Measurements from ENCODE around the gene OBSCN.

Gene OBSCN

DNA sequence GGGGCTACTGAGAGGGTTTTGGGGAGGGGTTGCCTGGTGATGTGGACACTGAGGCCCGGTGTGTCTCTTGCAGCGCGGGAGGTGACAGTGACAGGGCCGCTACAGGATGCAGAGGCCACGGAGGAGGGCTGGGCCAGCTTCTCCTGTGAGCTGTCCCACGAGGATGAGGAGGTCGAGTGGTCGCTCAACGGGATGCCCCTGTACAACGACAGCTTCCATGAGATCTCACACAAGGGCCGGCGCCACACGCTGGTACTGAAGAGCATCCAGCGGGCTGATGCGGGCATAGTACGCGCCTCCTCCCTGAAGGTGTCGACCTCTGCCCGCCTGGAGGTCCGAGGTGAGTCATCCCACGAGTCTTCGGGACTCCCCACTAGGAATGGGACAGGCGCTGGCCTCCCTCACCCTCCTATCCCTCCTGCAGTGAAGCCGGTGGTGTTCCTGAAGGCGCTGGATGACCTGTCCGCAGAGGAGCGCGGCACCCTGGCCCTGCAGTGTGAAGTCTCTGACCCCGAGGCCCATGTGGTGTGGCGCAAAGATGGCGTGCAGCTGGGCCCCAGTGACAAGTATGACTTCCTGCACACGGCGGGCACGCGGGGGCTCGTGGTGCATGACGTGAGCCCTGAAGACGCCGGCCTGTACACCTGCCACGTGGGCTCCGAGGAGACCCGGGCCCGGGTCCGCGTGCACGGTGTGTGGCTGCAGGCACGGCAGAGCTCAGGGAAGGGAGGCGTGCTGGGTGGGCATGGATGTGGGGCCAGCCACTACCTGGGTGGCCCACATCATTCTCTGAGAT is 72.5 kb downstream of the OBSCN start:
- H3K36me3 ChIP-seq (ENCODE audit: insufficient read depth, low read length) = no peaks in the 10 kb centered on the region
- no peak overlapping the region for H3K9ac ChIP-seq (ENCODE audit: low read depth, low read length)
- no peaks in the 10 kb centered on the region for H3K9me3 ChIP-seq (ENCODE audit: control insufficient read depth, insufficient read depth, low read length)
- no peaks in the 10 kb centered on the region for H3K4me1 ChIP-seq (ENCODE audit: insufficient read depth, low read length)

GRCh38 chr1:228280961-228281591 is 73.2 kb downstream of the OBSCN start:
- no peaks in the 10 kb centered on the region for H3K9me3 ChIP-seq (ENCODE audit: control insufficient read depth, insufficient read depth, low read length)
- no peaks in the 10 kb centered on the region for H3K4me1 ChIP-seq (ENCODE audit: insufficient read depth, low read length)
- H3K9ac ChIP-seq (ENCODE audit: low read depth, low read length) = no peak overlapping the region
- H3K36me3 ChIP-seq (ENCODE audit: insufficient read depth, low read length) = no peaks in the 10 kb centered on the region

- Histone ChIP-seq H3K9me3 (ENCODE audit: control insufficient read depth, insufficient read depth, low read length) (no peaks in the 10 kb centered on the region), H3K36me3 (ENCODE audit: insufficient read depth, low read length) (no peaks in the 10 kb centered on the region), H3K9ac (ENCODE audit: low read depth, low read length) (no peak overlapping the region), H3K4me1 (ENCODE audit: insufficient read depth, low read length) (no peaks in the 10 kb centered on the region)
Measured at GRCh38 chr1:228281631-228282328, 73.9 kb downstream of the OBSCN start.

- no peaks in the 10 kb centered on the region for H3K36me3 ChIP-seq (ENCODE audit: insufficient read depth, low read length)
- no peaks in the 10 kb centered on the region for H3K9me3 ChIP-seq (ENCODE audit: control insufficient read depth, insufficient read depth, low read length)
- no peak overlapping the region for H3K9ac ChIP-seq (ENCODE audit: low read depth, low read length)
- H3K4me1 ChIP-seq (ENCODE audit: insufficient read depth, low read length) = no peaks in the 10 kb centered on the region
Measured at GRCh38 chr1:228282329-228283042, 74.6 kb downstream of the OBSCN start.

- H3K9ac ChIP-seq (ENCODE audit: low read depth, low read length) = no peak overlapping the region
- H3K4me1 ChIP-seq (ENCODE audit: insufficient read depth, low read length) = no peaks in the 10 kb centered on the region
- H3K36me3 ChIP-seq (ENCODE audit: insufficient read depth, low read length) = no peaks in the 10 kb centered on the region
- H3K9me3 ChIP-seq (ENCODE audit: control insufficient read depth, insufficient read depth, low read length) = no peaks in the 10 kb centered on the region
Measured at GRCh38 chr1:228283043-228283371, 75.2 kb downstream of the OBSCN start.

DNA sequence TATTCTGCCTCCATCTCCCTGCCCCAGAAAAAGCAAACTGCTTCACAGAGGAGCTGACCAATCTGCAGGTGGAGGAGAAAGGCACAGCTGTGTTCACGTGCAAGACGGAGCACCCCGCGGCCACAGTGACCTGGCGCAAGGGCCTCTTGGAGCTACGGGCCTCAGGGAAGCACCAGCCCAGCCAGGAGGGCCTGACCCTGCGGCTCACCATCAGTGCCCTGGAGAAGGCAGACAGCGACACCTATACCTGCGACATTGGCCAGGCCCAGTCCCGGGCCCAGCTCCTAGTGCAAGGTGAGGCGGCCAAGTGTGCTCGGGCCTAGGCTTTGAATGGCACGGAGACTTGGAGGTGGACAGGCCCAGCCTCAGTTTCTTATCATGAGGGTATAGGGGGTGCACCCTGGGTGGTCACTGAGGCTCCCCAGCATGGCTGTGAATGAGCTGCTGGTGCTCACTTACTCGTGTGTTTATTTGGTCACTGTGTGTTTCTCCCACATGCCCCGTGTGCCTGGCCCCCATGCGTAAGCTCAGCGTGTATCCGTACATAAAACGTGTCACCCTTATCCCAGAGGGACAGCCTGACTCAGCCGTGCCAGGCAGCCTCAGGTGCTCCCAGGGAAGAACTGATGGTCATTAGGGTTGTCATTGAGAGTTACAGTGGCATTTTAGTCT is 75.8 kb downstream of the OBSCN start:
- H3K4me1 ChIP-seq (ENCODE audit: insufficient read depth, low read length) = no peaks in the 10 kb centered on the region
- no peaks in the 10 kb centered on the region for H3K36me3 ChIP-seq (ENCODE audit: insufficient read depth, low read length)
- H3K9ac ChIP-seq (ENCODE audit: low read depth, low read length) = no peak overlapping the region
- H3K9me3 ChIP-seq (ENCODE audit: control insufficient read depth, insufficient read depth, low read length) = no peaks in the 10 kb centered on the region

GRCh38 chr1:228284148-228284495 is 76.3 kb downstream of the OBSCN start:
- Histone ChIP-seq H3K4me1 (ENCODE audit: insufficient read depth, low read length) (no peaks in the 10 kb centered on the region), H3K9me3 (ENCODE audit: control insufficient read depth, insufficient read depth, low read length) (no peaks in the 10 kb centered on the region), H3K9ac (ENCODE audit: low read depth, low read length) (no peak overlapping the region), H3K36me3 (ENCODE audit: insufficient read depth, low read length) (no peaks in the 10 kb centered on the region)

DNA sequence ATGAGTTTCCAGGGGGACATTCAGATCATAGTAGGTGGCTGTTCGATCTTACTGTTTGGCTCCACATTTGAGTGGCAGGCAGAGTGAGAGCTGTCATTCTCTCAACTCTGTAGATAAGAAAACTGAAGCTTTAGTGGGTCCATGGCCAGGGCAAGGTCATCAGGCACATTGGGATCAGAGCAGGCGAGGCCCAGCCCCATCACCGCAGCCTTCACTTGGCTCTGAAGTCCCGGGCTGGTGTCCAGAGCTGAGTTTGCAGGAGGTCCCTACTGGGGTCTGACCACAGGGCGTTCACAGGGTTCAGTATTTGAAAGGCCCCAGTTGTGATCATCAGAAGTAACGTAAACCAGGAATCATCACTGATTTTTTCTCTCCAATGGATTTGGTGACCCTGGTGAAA is 76.7 kb downstream of the OBSCN start:
- Histone ChIP-seq H3K4me1 (ENCODE audit: insufficient read depth, low read length) (no peaks in the 10 kb centered on the region), H3K36me3 (ENCODE audit: insufficient read depth, low read length) (no peaks in the 10 kb centered on the region), H3K9ac (ENCODE audit: low read depth, low read length) (no peak overlapping the region), H3K9me3 (ENCODE audit: control insufficient read depth, insufficient read depth, low read length) (no peaks in the 10 kb centered on the region)

DNA sequence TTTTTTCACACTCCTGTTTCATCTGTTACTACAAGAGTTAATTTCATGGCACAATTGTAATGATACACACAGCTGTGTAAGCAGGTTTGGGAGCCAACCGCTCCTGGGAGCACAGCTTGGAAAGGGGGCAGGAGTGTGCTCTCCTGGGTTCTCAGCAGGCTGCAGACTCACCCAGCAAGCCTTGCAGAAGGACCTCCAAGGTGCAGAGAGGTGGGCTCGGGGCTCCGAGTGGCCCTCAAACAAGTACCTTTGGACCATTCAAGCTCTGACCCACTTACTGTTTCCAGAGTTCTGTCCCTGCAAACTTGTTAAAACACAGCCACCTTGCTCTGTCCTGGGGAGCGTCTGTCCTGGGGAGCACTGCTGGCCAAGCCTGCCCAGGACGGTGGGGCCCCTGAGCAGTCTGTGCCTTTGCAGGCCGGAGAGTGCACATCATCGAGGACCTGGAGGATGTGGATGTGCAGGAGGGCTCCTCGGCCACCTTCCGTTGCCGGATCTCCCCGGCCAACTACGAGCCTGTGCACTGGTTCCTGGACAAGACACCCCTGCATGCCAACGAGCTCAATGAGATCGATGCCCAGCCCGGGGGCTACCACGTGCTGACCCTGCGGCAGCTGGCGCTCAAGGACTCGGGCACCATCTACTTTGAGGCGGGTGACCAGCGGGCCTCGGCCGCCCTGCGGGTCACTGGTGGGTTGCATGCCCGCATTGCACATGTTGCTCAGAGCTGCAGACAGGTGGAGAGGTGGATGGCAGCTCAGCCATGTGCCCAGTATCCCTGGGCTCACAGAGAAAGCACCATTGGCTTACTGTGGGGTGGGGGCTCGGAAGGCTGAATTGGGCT is 78.0 kb downstream of the OBSCN start:
- no peak overlapping the region for H3K9ac ChIP-seq (ENCODE audit: low read depth, low read length)
- no peaks in the 10 kb centered on the region for H3K4me1 ChIP-seq (ENCODE audit: insufficient read depth, low read length)
- H3K9me3 ChIP-seq (ENCODE audit: control insufficient read depth, insufficient read depth, low read length) = no peaks in the 10 kb centered on the region
- no peaks in the 10 kb centered on the region for H3K36me3 ChIP-seq (ENCODE audit: insufficient read depth, low read length)

- H3K4me1 ChIP-seq (ENCODE audit: insufficient read depth, low read length) = no peaks in the 10 kb centered on the region
- no peaks in the 10 kb centered on the region for H3K9me3 ChIP-seq (ENCODE audit: control insufficient read depth, insufficient read depth, low read length)
- no peak overlapping the region for H3K9ac ChIP-seq (ENCODE audit: low read depth, low read length)
- H3K36me3 ChIP-seq (ENCODE audit: insufficient read depth, low read length) = no peaks in the 10 kb centered on the region
Measured at GRCh38 chr1:228286505-228287417, 78.9 kb downstream of the OBSCN start.

GRCh38 chr1:228287541-228288425 is 79.9 kb downstream of the OBSCN start:
- no peaks in the 10 kb centered on the region for H3K36me3 ChIP-seq (ENCODE audit: insufficient read depth, low read length)
- H3K9ac ChIP-seq (ENCODE audit: low read depth, low read length) = no peak overlapping the region
- H3K9me3 ChIP-seq (ENCODE audit: control insufficient read depth, insufficient read depth, low read length) = no peaks in the 10 kb centered on the region
- H3K4me1 ChIP-seq (ENCODE audit: insufficient read depth, low read length) = no peaks in the 10 kb centered on the region

DNA sequence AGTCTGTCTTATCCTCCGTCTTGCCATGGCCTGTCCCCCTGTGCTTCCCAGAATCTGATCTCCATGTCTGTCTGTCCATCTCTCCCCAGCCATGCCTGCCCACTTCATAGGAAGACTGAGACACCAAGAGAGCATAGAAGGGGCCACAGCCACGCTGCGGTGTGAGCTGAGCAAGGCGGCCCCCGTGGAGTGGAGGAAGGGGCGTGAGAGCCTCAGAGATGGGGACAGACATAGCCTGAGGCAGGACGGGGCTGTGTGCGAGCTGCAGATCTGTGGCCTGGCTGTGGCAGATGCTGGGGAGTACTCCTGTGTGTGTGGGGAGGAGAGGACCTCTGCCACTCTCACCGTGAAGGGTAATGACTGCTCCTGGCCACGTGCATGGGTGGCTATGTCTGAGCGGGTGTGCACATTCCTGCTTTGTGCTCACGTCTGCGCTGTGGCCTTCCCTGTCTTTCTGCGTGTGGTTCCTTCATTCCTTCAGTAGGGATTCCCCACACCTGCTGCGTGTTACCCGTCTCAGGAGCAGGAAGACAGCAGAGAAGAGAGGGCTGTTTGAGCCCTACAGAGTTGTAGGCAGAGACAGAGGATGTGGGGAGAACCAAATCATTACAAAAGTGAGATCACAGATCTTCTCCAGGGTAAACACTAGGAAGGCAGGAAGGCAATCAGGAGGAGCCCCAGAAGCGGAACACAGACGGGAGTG is 80.8 kb downstream of the OBSCN start:
- no peaks in the 10 kb centered on the region for H3K4me1 ChIP-seq (ENCODE audit: insufficient read depth, low read length)
- H3K9me3 ChIP-seq (ENCODE audit: control insufficient read depth, insufficient read depth, low read length) = no peaks in the 10 kb centered on the region
- no peaks in the 10 kb centered on the region for H3K36me3 ChIP-seq (ENCODE audit: insufficient read depth, low read length)
- no peak overlapping the region for H3K9ac ChIP-seq (ENCODE audit: low read depth, low read length)
